GM18873 (cell line): ENCODE measurements around the gene ANK2.

Experiments
- ATAC-seq: cut with Tn5 transposase; IDR thresholded peaks from one replicate; pipeline ENCODE4 v1.9.1; 2021; ENCODE audit warnings: mild to moderate bottlenecking, moderate library complexity, moderate number of reproducible peaks; ENCODE audit not compliant: unreplicated experiment, low FRiP score

ANK2 gene

DNA sequence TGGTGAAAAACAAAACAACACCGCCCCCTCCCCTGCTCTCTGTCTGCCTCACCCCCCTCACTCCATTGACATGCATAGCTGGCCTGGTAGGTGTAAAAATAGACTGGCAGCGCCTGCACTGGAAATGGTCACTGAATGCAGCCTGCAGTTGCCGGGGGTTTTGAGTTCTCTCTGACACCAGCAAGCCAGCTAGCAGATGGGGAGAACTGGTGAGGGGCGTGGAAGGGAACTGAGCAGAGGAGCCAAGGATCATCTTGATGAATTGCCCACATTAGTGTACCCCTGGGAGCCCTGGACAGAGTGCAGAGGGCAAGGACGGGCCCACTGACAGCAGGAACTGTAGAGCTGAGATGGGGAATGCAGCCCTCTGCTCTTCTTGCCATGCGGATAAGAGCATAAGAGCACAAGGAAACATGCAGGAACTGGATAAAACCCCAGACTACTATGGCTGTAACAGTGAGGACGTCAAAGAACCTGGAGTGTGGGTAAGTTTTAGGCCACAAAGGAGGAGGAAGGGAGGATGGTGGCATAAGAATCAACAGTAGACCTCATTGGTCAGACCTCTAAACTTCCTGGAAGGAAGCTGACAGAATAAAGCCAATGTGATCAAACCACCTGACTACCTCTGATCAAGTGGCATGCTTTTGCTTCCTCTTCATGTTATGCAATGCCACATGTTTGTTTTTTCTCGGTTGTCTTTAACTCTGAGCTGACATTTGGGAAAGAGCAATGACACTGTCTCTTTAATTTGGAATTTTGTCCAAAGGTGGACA is 96.3 kb downstream of the ANK2 start:
- ATAC-seq: no peak

DNA sequence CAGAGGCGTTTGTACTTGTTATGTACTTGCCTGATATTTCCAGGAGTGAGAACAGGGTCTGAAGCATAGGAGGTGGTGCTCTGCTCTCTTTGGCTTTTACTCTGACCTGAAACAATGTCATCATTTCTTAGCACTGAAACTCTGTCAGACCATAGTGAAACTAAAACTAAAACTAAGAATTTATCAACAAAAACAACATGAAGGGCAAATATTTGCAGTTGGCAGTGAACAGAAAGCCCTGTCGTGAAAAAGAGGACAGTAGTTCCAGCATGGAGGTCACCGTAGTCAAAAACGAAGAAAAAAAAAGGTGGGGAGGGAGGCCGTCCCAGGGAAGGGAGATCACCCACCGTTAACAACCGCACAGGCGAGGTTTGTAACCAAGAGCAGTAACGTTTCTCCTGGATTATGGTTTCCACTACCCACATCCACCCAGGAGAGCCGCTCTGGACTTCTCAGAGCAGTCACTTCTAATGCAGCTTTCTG is 97.5 kb downstream of the ANK2 start:
- peak; percentile 88 for ATAC-seq

- ATAC-seq: no peak
These were observed 98.2 kb downstream of the ANK2 start for GRCh38 chr4:113147498-113148111.

DNA sequence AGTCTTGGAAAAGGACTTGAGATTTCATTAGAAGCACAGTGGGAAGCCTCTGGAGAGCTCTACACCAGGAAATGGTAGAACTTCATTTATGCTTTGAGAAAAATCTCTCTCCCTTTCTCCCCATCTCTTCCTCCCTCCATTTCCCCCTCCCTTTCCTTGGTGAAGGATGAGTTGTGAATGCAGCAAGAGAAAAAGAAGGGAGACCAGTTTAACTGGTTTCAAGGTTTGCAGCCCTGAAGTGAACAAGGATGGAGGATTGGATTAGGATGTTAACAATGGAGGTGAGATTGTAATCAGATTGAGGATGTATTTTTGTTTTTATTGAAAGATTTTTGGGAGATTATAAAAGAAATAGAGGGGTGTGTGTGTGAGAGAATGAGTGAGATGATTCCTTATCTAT is 99.5 kb downstream of the ANK2 start:
- ATAC-seq: no peak

DNA sequence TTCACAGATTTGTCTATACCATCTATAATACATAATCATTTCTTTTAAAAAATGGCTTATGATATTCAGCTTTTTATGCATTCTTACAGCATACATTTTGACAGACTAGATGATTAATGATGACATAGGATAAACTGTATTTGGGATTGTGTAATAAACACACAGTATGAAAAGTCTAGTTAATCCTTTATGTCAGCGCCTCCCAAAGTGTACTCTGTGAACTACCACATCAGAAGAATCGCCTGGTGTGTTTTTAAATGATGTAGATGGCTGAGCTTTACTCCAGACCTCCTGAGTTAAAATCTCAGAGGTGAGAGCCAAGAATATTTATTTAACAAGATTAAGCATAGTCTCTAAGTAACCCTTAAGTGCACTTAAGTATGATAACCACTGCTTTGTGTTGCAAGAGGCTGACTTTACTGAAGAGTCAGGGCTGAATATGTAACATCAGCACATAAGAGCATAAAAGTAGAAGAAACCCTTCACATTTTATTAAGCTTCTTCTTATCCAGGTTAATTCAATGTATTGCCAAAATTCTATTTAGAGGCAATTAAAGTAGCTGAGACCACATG is 104.2 kb downstream of the ANK2 start:
- no peak for ATAC-seq

DNA sequence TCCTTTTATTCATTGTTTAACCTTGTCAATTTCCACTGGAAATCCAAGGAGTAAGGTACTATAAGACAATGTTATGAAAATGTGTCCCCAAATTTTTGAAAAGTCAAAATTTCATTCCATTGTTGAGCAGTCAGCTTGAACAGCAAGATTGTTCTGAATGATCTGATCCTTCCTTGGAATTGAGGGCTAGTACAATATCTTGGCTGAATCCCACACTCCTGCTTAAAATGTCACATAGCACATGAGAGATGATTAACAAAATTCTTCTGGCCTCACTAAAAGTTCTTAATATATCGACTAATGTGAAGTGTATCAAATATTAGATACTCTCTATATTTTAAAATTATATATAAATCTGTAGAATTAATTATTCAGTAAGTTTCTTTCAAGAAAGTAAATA is 104.8 kb downstream of the ANK2 start:
- ATAC-seq: no peak

DNA sequence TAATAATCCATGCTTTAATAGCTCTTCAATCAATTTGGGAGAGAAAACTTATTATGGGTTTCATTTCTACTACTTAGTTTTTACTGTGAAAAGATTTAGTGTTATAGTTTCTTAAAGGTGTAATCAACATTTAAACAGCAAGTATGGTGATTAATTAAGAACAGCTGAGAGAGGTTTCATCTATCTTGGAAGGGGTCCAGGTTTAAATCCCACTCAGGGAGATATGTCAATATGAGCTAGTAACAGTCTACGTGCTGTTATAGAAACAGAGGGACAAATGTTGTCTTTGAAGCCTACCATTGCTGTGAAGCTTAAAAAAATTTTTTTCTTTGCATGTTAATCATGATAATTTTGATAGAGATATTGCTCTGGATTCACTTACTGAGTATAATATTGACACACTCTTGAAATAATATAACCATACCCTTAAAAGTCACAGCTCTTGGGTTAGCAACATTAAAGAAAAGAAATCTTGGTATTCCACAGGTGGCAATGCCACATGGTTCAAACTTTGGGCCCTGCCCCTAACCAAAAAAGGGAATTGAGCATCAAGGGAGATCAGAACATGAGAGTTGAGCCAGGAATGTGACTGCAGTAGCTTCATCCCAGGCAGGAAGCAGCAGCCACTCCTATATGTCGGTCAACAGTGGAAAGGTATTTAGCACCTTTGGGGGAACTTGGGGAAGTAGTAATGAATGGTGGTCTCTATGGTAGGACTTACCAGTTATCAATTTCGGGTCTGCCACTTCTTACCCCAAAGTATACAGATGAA is 107.8 kb downstream of the ANK2 start:
- ATAC-seq: no peak

- ATAC-seq: no peak
These were observed 110.6 kb downstream of the ANK2 start for GRCh38 chr4:113159942-113160545.

DNA sequence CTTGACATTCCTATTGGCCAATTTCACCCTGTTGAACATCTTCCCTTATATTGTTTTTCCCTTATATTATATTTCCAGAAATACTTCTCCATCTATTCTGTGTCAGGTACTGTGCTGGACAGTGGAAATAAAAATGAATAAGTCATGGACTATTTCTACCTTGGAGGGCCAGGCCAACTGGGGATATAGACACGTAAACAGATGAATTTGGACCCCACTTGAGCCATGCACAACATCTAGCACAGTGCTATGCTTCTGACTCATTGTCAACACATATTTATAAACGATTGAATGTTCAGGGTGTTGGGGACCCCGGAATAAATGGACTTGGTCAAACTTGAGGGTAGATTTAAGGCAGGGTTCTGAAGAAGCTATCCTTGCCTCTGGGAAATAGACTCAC is 111.1 kb downstream of the ANK2 start:
- ATAC-seq: no peak

DNA sequence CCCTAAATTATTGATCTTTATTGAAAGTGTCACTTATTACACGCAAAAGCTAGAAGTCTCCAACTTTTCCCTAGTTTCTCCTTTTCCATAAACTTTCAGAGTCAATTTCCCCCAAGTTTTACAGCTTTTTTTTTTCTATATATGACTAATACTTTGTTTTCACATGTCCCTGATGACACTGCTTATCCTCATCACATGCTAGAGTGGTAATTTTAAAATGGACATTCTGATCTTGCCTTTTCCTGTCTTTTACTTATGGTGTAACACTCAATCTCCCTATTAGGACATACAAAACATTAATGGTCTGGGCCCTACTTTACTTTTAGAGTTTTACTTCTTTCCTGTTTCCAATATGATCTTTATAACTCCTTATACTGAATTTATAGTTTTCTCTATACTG is 112.6 kb downstream of the ANK2 start:
- ATAC-seq: no peak

- no peak for ATAC-seq
These were observed 119.9 kb downstream of the ANK2 start for GRCh38 chr4:113169368-113169767.

DNA sequence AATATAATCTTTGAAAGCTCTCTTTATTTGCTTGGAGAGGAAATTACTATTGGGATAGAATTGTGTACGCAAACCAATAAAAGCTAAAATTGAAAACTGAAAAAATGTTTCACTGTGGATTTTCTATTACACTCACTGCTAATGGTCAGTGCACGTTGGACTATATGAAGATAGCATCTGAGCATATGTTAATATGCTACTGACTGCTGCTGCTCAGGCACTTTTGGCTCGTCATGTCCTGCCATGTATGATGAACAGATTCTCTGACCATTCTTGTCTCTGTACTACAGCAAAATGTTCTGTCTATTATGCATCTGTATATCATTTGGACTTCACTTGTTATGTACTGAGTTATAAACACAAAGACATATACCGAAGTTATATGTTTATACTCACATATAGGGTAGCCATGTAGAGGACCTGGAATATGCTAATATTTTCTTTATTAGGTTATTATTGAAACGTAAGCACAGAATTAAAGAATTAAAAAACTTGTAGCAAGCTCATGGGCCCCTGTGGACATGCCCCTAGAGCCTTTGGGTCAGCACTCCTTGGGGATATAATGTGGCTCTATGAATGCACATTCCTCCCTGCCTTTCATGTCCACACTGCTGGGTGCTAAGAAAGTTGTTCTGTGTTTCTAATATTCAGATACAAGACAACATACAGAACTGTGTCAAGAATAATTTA is 120.8 kb downstream of the ANK2 start:
- no peak for ATAC-seq

DNA sequence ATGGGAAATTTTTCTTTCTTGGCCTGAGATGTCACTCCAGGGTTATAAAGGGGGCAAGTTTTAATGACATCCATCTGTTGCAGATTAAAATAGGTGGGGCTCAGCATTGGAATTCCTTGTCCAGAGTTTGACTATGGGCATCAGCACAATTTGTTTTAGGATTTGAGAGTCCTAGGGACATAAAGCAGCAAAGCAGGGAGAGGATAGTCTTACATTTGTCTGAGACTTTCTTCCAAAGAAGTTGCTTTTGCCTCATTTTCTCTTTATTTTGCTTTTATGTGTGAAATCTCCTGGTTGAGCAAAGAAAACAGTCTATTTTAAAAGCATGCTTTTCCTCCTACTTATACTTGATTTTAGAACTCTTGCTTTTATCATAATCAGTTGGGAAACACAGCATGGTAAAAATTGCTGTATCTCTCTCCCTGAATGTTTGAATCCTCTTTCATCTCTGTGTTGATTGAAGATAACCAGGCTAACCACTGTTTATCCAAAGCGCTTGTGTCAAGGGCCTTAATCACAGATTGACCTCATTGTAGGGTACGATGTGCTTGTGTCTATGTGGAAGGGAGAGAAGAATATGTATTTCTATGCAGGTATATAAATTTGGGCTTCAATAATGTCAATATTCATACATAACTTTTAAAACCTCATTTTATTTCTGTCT is 121.5 kb downstream of the ANK2 start:
- ATAC-seq: no peak

GRCh38 chr4:113173126-113173792 is 123.8 kb downstream of the ANK2 start:
- no peak for ATAC-seq

GRCh38 chr4:113173793-113174264 is 124.4 kb downstream of the ANK2 start:
- no peak for ATAC-seq

- ATAC-seq: no peak
These were observed 129.6 kb downstream of the ANK2 start for GRCh38 chr4:113179091-113179490.

DNA sequence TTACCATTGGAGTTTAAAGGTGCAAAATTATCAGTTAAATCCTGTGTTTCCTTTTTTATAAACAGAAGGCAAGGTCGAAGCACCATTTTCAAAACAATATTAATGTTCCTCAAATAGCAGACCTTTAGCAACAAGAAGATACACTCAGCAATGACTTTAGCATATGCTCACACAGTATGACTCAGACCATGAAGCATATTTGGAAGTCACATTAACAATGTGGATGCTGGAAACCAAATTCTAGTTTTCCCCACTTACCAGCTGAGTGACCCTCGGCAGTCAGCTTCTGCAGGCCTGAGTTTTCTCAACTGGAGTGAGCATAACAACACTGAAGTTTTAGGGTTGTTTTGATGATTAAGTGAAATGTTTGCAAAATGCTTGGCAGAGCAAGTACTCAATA is 130.5 kb downstream of the ANK2 start:
- no peak for ATAC-seq

- no peak for ATAC-seq
These were observed 132.0 kb downstream of the ANK2 start for GRCh38 chr4:113181289-113182007.
